HG03196 (cell line): ENCODE data around the gene KCNJ18.
"Not testable (repeated sequence)": the region's sequence is repeated elsewhere in the genome, so short reads cannot be mapped to it uniquely, and the experiment has no call there.

Experiments
- ATAC-seq: cut with Tn5 transposase; IDR thresholded peaks from one replicate; pipeline ENCODE4 v1.9.1; 2021; ENCODE audit not compliant: unreplicated experiment

Gene KCNJ18

DNA sequence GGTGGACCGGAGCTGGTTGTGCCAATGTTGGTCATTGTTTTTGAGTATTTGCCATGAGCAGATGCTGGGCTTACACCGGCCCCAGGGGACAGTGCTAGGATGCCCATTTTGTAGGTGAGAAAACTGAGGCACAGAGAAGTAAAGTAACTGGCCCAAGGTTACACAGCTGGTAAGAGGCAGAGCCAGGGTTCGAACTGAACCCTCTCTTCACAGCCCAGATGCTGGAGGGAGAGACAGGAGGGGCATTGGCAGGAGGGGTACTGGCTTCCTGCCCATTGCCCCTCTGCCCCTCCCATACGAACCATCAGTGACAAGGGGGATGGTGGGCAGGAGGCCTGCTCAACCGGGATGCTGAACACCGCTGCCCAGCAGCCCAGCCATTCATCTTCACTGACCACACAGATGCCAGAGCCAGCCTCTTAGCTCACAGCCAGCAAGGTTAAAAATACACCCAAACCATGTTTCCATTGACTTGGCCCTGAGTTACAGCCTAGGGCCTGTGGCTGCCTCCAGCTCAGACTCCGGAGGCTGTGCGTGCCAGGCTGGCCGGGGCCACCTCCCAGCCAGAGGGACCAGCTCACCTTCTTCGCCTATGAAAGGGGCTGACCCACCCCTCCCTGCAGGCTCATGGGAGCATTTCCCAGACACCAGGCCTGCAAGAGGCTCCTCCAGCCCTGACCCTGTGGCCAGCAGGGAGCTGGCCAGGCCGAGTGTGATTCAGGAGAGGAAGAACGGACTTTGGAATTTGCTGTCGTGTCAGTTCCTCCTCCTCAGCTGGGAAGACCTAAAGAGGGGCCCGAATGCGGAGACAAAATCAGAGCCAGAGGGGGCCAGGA, 57.6 kb downstream of the KCNJ18 start:
- not testable (repeated sequence) for ATAC-seq

DNA sequence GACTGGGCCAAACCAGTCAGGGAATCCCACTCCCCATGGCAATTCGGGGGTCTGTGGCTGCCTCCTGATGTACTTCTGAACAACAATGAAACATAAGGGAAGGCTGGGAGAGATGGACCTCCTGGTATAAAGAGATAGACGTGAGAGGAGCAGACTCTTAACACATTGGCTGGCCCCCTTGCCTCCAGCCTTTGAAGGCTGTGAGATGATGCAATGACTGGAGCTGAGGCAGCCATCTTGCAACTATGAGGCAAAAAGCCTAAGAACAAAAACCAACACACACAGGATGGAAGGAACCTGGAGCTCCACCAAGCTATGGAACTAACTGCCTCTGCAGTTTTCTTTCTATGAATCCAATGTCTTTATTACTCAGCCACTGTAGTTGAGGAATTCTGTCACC, 58.8 kb downstream of the KCNJ18 start:
- ATAC-seq, result not testable (repeated sequence)
